Suprapubic skin (tissue), 3 donors: ENCODE results near the gene GPX2.

Experiments used
- CTCF ChIP-seq, 2 donors: fragments of 200-600 bp in 1 of 2; fragments of 450-650 bp in 1 of 2; sonication (generic) in 1 of 2; IDR thresholded peaks; one replicate each; pipeline ENCODE4 v1.5.1; 2016 to 2019; ENCODE audit warnings: antibody characterized with exemption in 2 of 2, mild to moderate bottlenecking in 1 of 2, moderate library complexity in 1 of 2
- POLR2A ChIP-seq, 2 donors: fragments of 450-650 bp; IDR thresholded peaks; one replicate each; pipeline ENCODE4 v1.6.1; 2017; ENCODE audit warnings: antibody characterized with exemption in 2 of 2, mild to moderate bottlenecking in 2 of 2, moderate library complexity in 2 of 2

GRCh38 chr14:64970776-64971477 is 28.4 kb upstream of the GPX2 start:
- TF ChIP-seq CTCF (IDR thresholded peaks at IDR 0.05) (no peak), POLR2A (IDR thresholded peaks at IDR 0.05) (no peak)
